ENCODE measurements around the gene EDRF1. TPM values are rescaled to one million over a fixed set of nuclear protein-coding genes. Genes with fewer than 3 reads are reported as not detected.

The EDRF1 gene
- total RNA-seq, 1 donor from 2014 or later: 41.3 TPM

GRCh38 chr10:125783957-125784356 lies 64.4 kb downstream of the EDRF1 start:
- Mint-ChIP-seq H3K27me3 (ENCODE audit: unreplicated experiment) (peaks cover 7% of the 10 kb centered on the region), H3K4me1 (ENCODE audit: low read depth, unreplicated experiment) (peaks cover 27% of the 10 kb centered on the region), H3K4me3 (ENCODE audit: unreplicated experiment) (no peak overlapping the region), H3K36me3 (ENCODE audit: unreplicated experiment) (peaks cover 9% of the 10 kb centered on the region), H3K27ac (ENCODE audit: unreplicated experiment) (no peak overlapping the region), H3K9me3 (ENCODE audit: unreplicated experiment) (peaks cover 13% of the 10 kb centered on the region)
- no peak for DNase-seq
- TF ChIP-seq, protein P1, sequence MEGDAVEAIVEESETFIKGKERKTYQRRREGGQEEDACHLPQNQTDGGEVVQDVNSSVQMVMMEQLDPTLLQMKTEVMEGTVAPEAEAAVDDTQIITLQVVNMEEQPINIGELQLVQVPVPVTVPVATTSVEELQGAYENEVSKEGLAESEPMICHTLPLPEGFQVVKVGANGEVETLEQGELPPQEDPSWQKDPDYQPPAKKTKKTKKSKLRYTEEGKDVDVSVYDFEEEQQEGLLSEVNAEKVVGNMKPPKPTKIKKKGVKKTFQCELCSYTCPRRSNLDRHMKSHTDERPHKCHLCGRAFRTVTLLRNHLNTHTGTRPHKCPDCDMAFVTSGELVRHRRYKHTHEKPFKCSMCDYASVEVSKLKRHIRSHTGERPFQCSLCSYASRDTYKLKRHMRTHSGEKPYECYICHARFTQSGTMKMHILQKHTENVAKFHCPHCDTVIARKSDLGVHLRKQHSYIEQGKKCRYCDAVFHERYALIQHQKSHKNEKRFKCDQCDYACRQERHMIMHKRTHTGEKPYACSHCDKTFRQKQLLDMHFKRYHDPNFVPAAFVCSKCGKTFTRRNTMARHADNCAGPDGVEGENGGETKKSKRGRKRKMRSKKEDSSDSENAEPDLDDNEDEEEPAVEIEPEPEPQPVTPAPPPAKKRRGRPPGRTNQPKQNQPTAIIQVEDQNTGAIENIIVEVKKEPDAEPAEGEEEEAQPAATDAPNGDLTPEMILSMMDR (IDR thresholded peaks at IDR 0.05; ENCODE audit: partially characterized antibody, unreplicated experiment): no peak

- TF ChIP-seq, protein P1 (IDR thresholded peaks at IDR 0.05; ENCODE audit: partially characterized antibody, unreplicated experiment): no peak
- Mint-ChIP-seq H3K27me3 (ENCODE audit: unreplicated experiment) (peaks cover 7% of the 10 kb centered on the region), H3K36me3 (ENCODE audit: unreplicated experiment) (peaks cover 5% of the 10 kb centered on the region), H3K9me3 (ENCODE audit: unreplicated experiment) (peaks cover 10% of the 10 kb centered on the region), H3K4me3 (ENCODE audit: unreplicated experiment) (no peak overlapping the region), H3K27ac (ENCODE audit: unreplicated experiment) (no peak overlapping the region), H3K4me1 (ENCODE audit: low read depth, unreplicated experiment) (peaks cover 27% of the 10 kb centered on the region)
- no peak for DNase-seq
These were observed 66.3 kb downstream of the EDRF1 start for GRCh38 chr10:125785791-125786190.

- Mint-ChIP-seq H3K27ac (ENCODE audit: unreplicated experiment) (no peak overlapping the region), H3K27me3 (ENCODE audit: unreplicated experiment) (peaks cover 4% of the 10 kb centered on the region), H3K4me3 (ENCODE audit: unreplicated experiment) (no peak overlapping the region), H3K9me3 (ENCODE audit: unreplicated experiment) (peaks cover 5% of the 10 kb centered on the region), H3K36me3 (ENCODE audit: unreplicated experiment) (peaks cover 5% of the 10 kb centered on the region), H3K4me1 (ENCODE audit: low read depth, unreplicated experiment) (peaks cover 7% of the 10 kb centered on the region)
- no peak for DNase-seq
- TF ChIP-seq, protein P1 (IDR thresholded peaks at IDR 0.05; ENCODE audit: partially characterized antibody, unreplicated experiment): no peak
These were observed 68.9 kb downstream of the EDRF1 start for GRCh38 chr10:125788156-125789034.

- DNase-seq: no peak
- TF ChIP-seq, protein P1 (IDR thresholded peaks at IDR 0.05; ENCODE audit: partially characterized antibody, unreplicated experiment): no peak
- peaks cover 2% of the 10 kb centered on the region for H3K9me3 Mint-ChIP-seq (ENCODE audit: unreplicated experiment)
- peaks cover 5% of the 10 kb centered on the region for H3K36me3 Mint-ChIP-seq (ENCODE audit: unreplicated experiment)
- no peaks in the 10 kb centered on the region for H3K27me3 Mint-ChIP-seq (ENCODE audit: unreplicated experiment)
- peaks cover 8% of the 10 kb centered on the region for H3K4me1 Mint-ChIP-seq (ENCODE audit: low read depth, unreplicated experiment)
- H3K27ac Mint-ChIP-seq (ENCODE audit: unreplicated experiment): no peak overlapping the region
- no peak overlapping the region for H3K4me3 Mint-ChIP-seq (ENCODE audit: unreplicated experiment)
These were observed 73.1 kb downstream of the EDRF1 start for GRCh38 chr10:125792342-125793300.
